Lower lobe of right lung (tissue), 2 donors: ENCODE measurements around the gene PHACTR3. TPM values are rescaled to one million over a fixed set of nuclear protein-coding genes. Genes with fewer than 3 reads are reported as not detected.

Source experiments
- ATAC-seq, 2 donors: fragments of 200-7000 bp; cut with Tn5 transposase; one replicate each; pipeline ENCODE4 v1.9.1; 2020 to 2022; ENCODE audit warnings: mild to moderate bottlenecking in 2 of 2, moderate library complexity in 2 of 2
- DNase-seq: peaks from one replicate; pipeline ENCODE4 v3.0.0-alpha.2; 2020
- H3K27ac ChIP-seq: fragments of 200-600 bp; one replicate; pipeline ENCODE4 v1.8.0; 2022
- H3K27me3 ChIP-seq: fragments of 200-600 bp; one replicate; pipeline ENCODE4 v1.8.0; 2022; ENCODE audit warnings: low read depth
- H3K36me3 ChIP-seq: fragments of 200-600 bp; one replicate; pipeline ENCODE4 v1.8.0; 2022; ENCODE audit warnings: mild to moderate bottlenecking
- H3K4me1 ChIP-seq: fragments of 200-600 bp; one replicate; pipeline ENCODE4 v1.8.0; 2022
- H3K4me3 ChIP-seq: fragments of 200-600 bp; one replicate; pipeline ENCODE4 v1.8.0; 2022; ENCODE audit warnings: mild to moderate bottlenecking
- H3K9me3 ChIP-seq: fragments of 200-600 bp; one replicate; pipeline ENCODE4 v1.8.0; 2022
- CTCF ChIP-seq: fragments of 200-600 bp; IDR thresholded peaks from one replicate; pipeline ENCODE4 v1.8.0; 2022; ENCODE audit warnings: antibody characterized with exemption, mild to moderate bottlenecking
- intact Hi-C: fragments of 100-400 bp; cut with DNase I; formaldehyde crosslinking; loops from one replicate; pipeline ENCODE4 v1.11.0; 2022
- total RNA-seq: library from RNA; stranded (reverse); fragmentation: NEBNext Ultra II Directional; extraction: Animal tissue kit (Norgen Biotek cat#: 25700); gene quantifications from one replicate; pipeline ENCODE4 v1.2.1, GENCODE V29; 2021
- donor health status: DM: no; HTN: yes; CAD: no; lungs with severe emphysema.

PHACTR3 gene
- total RNA-seq, 1 donor from 2014 or later: 9.0 TPM

GRCh38 chr20:59690101-59690500 is 85.8 kb downstream of the PHACTR3 start:
- DNase-seq: no peak
- Histone ChIP-seq H3K27ac (no peak overlapping the region), H3K27me3 (peaks cover 14% of the 10 kb centered on the region), H3K4me1 (no peaks in the 10 kb centered on the region), H3K9me3 (no peaks in the 10 kb centered on the region), H3K36me3 (no peaks in the 10 kb centered on the region), H3K4me3 (no peak overlapping the region)
- no peak for TF ChIP-seq CTCF
- ATAC-seq: no peak
- intact Hi-C loops: no loop called here

- H3K27me3 ChIP-seq: peaks cover 19% of the 10 kb centered on the region
- H3K27ac ChIP-seq: no peak overlapping the region
- no peak overlapping the region for H3K4me3 ChIP-seq
- H3K4me1 ChIP-seq: no peaks in the 10 kb centered on the region
- H3K36me3 ChIP-seq: no peaks in the 10 kb centered on the region
- no peaks in the 10 kb centered on the region for H3K9me3 ChIP-seq
- DNase-seq: no peak
- no peak for TF ChIP-seq CTCF
- ATAC-seq: no peak
- intact Hi-C loops: no loop called here
These were observed 86.6 kb downstream of the PHACTR3 start for GRCh38 chr20:59690976-59691375.

GRCh38 chr20:59692139-59692538 is 87.8 kb downstream of the PHACTR3 start:
- Histone ChIP-seq H3K27me3 (peaks cover 30% of the 10 kb centered on the region), H3K9me3 (no peaks in the 10 kb centered on the region), H3K27ac (no peak overlapping the region), H3K36me3 (no peaks in the 10 kb centered on the region), H3K4me1 (no peaks in the 10 kb centered on the region), H3K4me3 (no peak overlapping the region)
- no peak for ATAC-seq
- no peak for TF ChIP-seq CTCF
- no peak for DNase-seq
- intact Hi-C loops: no loop called here

- no peak overlapping the region for H3K27ac ChIP-seq
- no peak for TF ChIP-seq CTCF
- no peaks in the 10 kb centered on the region for H3K4me1 ChIP-seq
- peaks cover 36% of the 10 kb centered on the region for H3K27me3 ChIP-seq
- no peaks in the 10 kb centered on the region for H3K36me3 ChIP-seq
- DNase-seq (no peak), ATAC-seq (no peak)
- H3K9me3 ChIP-seq: no peaks in the 10 kb centered on the region
- intact Hi-C loops: no loop called here
- no peak overlapping the region for H3K4me3 ChIP-seq
These were observed 89.2 kb downstream of the PHACTR3 start for GRCh38 chr20:59693587-59693986.

- no peaks in the 10 kb centered on the region for H3K36me3 ChIP-seq
- no peak overlapping the region for H3K27ac ChIP-seq
- no peak for TF ChIP-seq CTCF
- DNase-seq (no peak), ATAC-seq (no peak)
- no peak overlapping the region for H3K4me3 ChIP-seq
- intact Hi-C loops: no loop called here
- H3K27me3 ChIP-seq: peaks cover 29% of the 10 kb centered on the region
- H3K4me1 ChIP-seq: no peaks in the 10 kb centered on the region
- H3K9me3 ChIP-seq: no peaks in the 10 kb centered on the region
These were observed 92.1 kb downstream of the PHACTR3 start for GRCh38 chr20:59696476-59696875.

GRCh38 chr20:59697068-59697467 is 92.7 kb downstream of the PHACTR3 start:
- no peak for ATAC-seq
- TF ChIP-seq CTCF: no peak
- intact Hi-C loops: no loop called here

More at GRCh38 chr20:59697068-59697467, 92.7 kb downstream of the PHACTR3 start:
- Histone ChIP-seq H3K27me3 (peaks cover 29% of the 10 kb centered on the region), H3K9me3 (no peaks in the 10 kb centered on the region), H3K4me1 (no peaks in the 10 kb centered on the region), H3K36me3 (no peaks in the 10 kb centered on the region), H3K4me3 (no peak overlapping the region), H3K27ac (no peak overlapping the region)
- DNase-seq: no peak
